ENCODE results near the gene EPB41L2. TPM values are rescaled to one million over a fixed set of nuclear protein-coding genes. Genes with fewer than 3 reads are reported as not detected.

The EPB41L2 gene
- total RNA-seq, 1 donor from 2014 or later: 61.6 TPM

GRCh38 chr6:130969791-130970491 lies 93.1 kb downstream of the EPB41L2 start:
- Mint-ChIP-seq H3K9me3 (ENCODE audit: low read depth) (no peaks in the 10 kb centered on the region), H3K4me3 (ENCODE audit: low read depth) (no peak overlapping the region), H3K36me3 (ENCODE audit: insufficient read depth) (no peaks in the 10 kb centered on the region), H3K27ac (no peak overlapping the region), H3K27me3 (no peaks in the 10 kb centered on the region), H3K4me1 (ENCODE audit: low read depth) (peaks cover 29% of the 10 kb centered on the region)
- TF ChIP-seq CTCF (IDR thresholded peaks at IDR 0.05; ENCODE audit: unreplicated experiment): no peak
- DNase-seq (ENCODE audit: low spot score, unreplicated experiment): no peak

- H3K4me1 Mint-ChIP-seq (ENCODE audit: low read depth): peaks cover 29% of the 10 kb centered on the region
- H3K4me3 Mint-ChIP-seq (ENCODE audit: low read depth): no peak overlapping the region
- H3K27me3 Mint-ChIP-seq: no peaks in the 10 kb centered on the region
- no peaks in the 10 kb centered on the region for H3K36me3 Mint-ChIP-seq (ENCODE audit: insufficient read depth)
- DNase-seq (ENCODE audit: low spot score, unreplicated experiment): no peak
- H3K27ac Mint-ChIP-seq: no peak overlapping the region
- no peaks in the 10 kb centered on the region for H3K9me3 Mint-ChIP-seq (ENCODE audit: low read depth)
- TF ChIP-seq CTCF (IDR thresholded peaks at IDR 0.05; ENCODE audit: unreplicated experiment): no peak
These were observed 93.9 kb downstream of the EPB41L2 start for GRCh38 chr6:130969166-130969565.

GRCh38 chr6:130968476-130968875 lies 94.6 kb downstream of the EPB41L2 start:
- H3K36me3 Mint-ChIP-seq (ENCODE audit: insufficient read depth): no peaks in the 10 kb centered on the region
- TF ChIP-seq CTCF (IDR thresholded peaks at IDR 0.05; ENCODE audit: unreplicated experiment): no peak
- H3K27ac Mint-ChIP-seq: no peak overlapping the region
- no peaks in the 10 kb centered on the region for H3K9me3 Mint-ChIP-seq (ENCODE audit: low read depth)
- DNase-seq (ENCODE audit: low spot score, unreplicated experiment): no peak
- peaks cover 24% of the 10 kb centered on the region for H3K4me1 Mint-ChIP-seq (ENCODE audit: low read depth)
- no peak overlapping the region for H3K4me3 Mint-ChIP-seq (ENCODE audit: low read depth)
- H3K27me3 Mint-ChIP-seq: no peaks in the 10 kb centered on the region

GRCh38 chr6:130967502-130968445 lies 95.3 kb downstream of the EPB41L2 start:
- H3K27ac Mint-ChIP-seq: no peak overlapping the region

More at GRCh38 chr6:130967502-130968445, 95.3 kb downstream of the EPB41L2 start:
- no peaks in the 10 kb centered on the region for H3K27me3 Mint-ChIP-seq
- H3K4me3 Mint-ChIP-seq (ENCODE audit: low read depth): no peak overlapping the region
- DNase-seq (ENCODE audit: low spot score, unreplicated experiment): no peak
- H3K4me1 Mint-ChIP-seq (ENCODE audit: low read depth): peaks cover 19% of the 10 kb centered on the region
- H3K9me3 Mint-ChIP-seq (ENCODE audit: low read depth): no peaks in the 10 kb centered on the region
- H3K36me3 Mint-ChIP-seq (ENCODE audit: insufficient read depth): no peaks in the 10 kb centered on the region
- no peak for TF ChIP-seq CTCF (IDR thresholded peaks at IDR 0.05; ENCODE audit: unreplicated experiment)

Measured in progenitor cell of endocrine pancreas (in vitro differentiated cells).